RCC 7860 (cell line): ENCODE results near the gene PI4K2A.
"Not testable (repeated sequence)": the region's sequence is repeated elsewhere in the genome, so short reads cannot be mapped to it uniquely, and the experiment has no call there.

ENCODE experiments used
- DNase-seq: peaks from one replicate; pipeline ENCODE4 v3.0.0-alpha.2; 2015; ENCODE audit warnings: low spot score
- FAIRE-seq: peaks from 2 replicates; lab custom pipeline; 2012; peaks lifted over from hg19 to GRCh38; lab: Jason Lieb, UNC

Gene PI4K2A

GRCh38 chr10:97631098-97631497 lies 9.4 kb upstream of the PI4K2A start:
- no peak for FAIRE-seq
- no peak for DNase-seq

- peak; percentile 83 for DNase-seq
- peak; percentile 16 for FAIRE-seq
Measured at GRCh38 chr10:97632949-97633884, 7.3 kb upstream of the PI4K2A start, which contains the start of gene MORN4. MORN4 (minus strand) TSS chr10:97633500; CDS start chr10:97619653, 13,847 bp downstream.

DNA sequence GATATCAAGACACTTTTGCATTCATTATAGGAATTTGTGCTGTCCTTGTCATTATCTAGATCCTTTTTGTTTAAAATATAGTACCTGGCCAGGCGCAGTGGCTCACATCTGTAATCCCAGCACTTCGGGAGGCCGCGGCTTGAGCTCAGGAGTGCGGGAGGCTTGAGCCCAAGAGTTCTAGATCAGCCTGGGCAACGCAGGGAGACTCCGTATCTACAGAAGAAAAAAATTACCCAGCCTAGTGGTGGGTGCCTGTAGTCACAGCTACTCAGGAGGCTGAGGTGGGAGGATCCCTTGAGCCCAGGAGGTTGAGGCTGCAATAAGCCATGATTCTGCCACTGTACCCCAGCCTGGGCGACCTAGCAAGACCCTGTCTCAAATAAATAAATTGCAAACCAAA lies 6.5 kb upstream of the PI4K2A start:
- FAIRE-seq (no peak), DNase-seq (peak; percentile 37)

GRCh38 chr10:97635577-97635976 lies 4.9 kb upstream of the PI4K2A start:
- FAIRE-seq, result no peak

DNA sequence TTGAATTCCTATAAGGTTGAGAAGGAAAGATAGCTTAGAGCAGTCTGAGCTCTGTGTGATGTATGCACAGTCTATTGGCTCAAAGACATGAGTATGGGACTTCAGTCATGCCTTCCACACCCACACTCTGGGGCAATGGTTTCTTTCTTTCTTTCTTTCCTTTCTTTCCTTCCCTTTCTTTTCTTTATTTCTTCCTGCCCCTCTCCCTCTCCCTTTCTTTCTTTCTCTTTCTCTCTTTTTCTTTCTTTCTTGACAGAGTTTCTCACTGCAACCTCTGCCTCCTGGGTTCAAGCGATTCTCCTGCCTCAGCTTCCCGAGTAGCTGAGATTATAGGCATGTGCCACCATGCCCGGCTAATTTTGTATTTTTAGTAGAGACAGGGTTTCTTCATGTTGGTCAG lies 1.4 kb upstream of the PI4K2A start:
- FAIRE-seq, DNase-seq: not testable (repeated sequence)

More at GRCh38 chr10:97635577-97635976, 4.9 kb upstream of the PI4K2A start:
- no peak for DNase-seq

GRCh38 chr10:97640868-97641811 lies 669 bp downstream of the PI4K2A start:
- DNase-seq, result no peak
- FAIRE-seq, result no peak

DNA sequence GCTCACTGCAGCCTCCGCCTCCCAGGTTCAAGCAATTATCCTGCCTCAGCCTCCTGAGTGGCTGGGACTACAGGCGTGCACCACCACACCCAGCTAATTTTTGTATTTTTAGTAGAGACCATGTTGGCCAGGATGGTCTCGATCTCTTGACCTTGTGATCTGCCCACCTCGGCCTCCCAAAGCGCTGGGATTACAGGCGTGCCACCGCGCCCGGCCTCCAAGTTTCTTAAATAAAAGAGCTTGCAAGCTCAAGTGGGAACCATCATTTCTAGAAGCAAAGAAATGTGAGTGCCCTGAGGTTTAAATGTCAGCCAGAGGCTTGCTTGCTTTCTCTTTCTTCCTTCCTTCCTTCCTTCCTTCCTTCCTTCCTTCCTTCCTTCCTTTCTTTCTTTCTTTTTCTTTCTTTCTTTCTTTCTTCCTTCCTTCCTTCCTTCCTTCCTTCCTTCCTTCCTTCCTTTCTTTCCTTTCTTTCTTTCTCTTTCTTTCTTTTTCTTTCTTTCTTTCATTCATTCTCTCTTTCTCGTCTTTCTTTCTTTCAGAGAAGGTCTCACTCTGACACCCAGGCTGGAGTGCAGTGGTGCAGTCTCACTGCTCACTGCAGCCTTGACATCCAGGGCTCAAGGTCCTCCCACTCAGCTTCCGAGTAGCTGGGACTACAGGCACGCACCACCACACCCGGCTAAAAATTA lies 2.1 kb downstream of the PI4K2A start:
- not testable (repeated sequence) for DNase-seq, FAIRE-seq

- no peak for FAIRE-seq
- no peak for DNase-seq
Measured at GRCh38 chr10:97643441-97643985, 3.0 kb downstream of the PI4K2A start.

DNA sequence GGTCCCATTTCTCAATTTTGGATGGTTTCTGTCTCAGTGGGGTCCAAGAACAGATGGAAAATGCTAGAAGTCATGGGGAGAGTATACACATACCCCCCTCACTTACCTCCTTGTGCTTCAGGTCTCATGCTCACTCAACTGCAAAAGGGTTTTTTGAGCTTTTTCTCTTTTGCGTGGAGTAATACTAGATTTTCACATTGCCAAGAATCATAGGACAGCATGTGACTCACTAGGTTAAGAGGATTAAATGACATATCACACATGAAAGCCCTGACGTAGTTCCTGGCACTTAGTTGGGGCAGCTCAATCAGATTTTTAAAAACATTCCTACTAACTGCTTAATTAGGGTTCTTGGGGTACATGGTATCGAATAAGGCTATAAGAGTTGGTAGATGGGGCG lies 4.5 kb downstream of the PI4K2A start:
- DNase-seq, result no peak
- FAIRE-seq, result no peak

GRCh38 chr10:97647556-97647955 lies 7.1 kb downstream of the PI4K2A start:
- FAIRE-seq, result no peak
- DNase-seq, result no peak

GRCh38 chr10:97648562-97649404 lies 8.3 kb downstream of the PI4K2A start:
- DNase-seq (peak; percentile 89), FAIRE-seq (peak; percentile 92)

DNA sequence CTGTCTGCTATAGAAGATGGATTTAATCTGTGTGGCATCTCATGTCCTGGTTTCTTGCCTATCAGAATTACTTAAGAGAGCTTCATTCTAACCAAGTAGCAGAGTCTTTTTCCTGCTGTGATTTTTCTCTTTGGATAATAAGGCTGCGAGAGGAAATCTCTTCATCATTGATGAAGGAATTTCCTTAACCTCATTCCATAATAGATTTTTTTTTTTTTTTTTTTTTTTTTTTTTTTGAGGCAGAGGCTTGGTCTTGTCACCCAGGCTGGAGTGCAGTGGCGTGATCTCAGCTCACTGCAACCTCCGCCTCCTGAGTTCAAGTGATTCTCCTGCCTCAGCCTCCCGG lies 8.9 kb downstream of the PI4K2A start:
- FAIRE-seq, DNase-seq: not testable (repeated sequence)

DNA sequence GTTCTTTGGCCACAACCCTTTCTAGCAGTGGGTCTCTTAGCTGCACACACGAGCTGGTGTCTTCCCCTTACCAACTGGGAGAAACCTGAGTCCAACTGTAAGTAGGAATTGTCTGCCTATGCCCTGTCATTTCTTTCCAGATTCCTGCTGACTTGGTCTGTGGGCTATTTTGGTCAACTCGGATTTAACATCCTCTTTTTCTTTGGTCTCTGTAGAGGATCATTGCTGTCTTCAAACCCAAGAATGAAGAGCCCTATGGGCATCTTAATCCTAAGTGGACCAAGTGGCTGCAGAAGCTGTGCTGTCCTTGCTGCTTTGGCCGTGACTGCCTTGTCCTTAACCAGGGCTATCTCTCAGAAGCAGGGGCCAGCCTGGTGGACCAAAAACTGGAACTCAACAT lies 10.3 kb downstream of the PI4K2A start:
- FAIRE-seq (no peak), DNase-seq (no peak)

GRCh38 chr10:97651773-97652172 lies 11.3 kb downstream of the PI4K2A start:
- FAIRE-seq (no peak), DNase-seq (no peak)

GRCh38 chr10:97656777-97657176 lies 16.3 kb downstream of the PI4K2A start:
- FAIRE-seq, result no peak
- DNase-seq, result no peak

GRCh38 chr10:97659589-97659988 lies 19.1 kb downstream of the PI4K2A start:
- DNase-seq, result no peak
- no peak for FAIRE-seq

GRCh38 chr10:97664282-97664850 lies 23.9 kb downstream of the PI4K2A start:
- FAIRE-seq (no peak), DNase-seq (no peak)

DNA sequence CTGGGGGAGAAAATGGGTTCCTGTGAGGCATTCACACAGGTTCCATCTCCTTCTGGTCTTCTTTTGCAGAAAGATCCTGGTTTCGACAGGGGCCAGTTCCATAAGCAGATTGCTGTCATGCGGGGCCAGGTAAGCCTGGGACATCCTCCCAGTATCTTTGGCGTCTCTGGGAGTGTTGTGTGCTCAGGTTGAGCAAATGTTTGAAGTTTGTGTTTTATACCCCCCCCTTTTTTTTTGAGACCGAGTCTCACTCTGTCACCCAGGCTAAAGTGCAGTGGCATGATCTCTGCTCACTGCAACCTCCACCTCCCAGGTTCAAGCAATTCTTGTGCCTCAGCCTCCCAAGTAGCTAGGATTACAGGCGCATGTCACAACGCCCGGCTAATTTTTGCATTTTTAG lies 26.5 kb downstream of the PI4K2A start:
- FAIRE-seq (no peak), DNase-seq (no peak)

DNA sequence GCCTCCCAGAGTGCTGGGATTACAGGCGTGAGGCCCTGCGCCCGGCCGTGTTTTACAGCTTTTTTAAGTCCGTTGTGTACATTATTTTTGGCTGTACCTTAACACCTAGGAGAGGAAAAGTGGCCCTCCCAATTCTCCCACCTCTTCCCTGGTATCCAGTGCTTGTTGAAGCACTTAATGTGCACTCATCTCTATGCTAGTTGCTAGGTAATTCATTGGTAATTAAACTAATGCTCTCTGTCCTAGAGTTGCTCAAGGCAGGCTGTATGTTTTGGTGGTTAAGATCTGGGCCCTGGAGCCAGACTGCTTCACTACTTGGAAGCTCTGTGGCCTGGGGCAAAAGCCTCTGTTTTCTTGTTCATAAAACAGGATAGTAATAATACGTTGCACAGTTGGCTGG lies 27.0 kb downstream of the PI4K2A start:
- FAIRE-seq, result no peak
- no peak for DNase-seq
